ENCODE data around the gene LCK.
"Not testable (repeated sequence)": the region's sequence is repeated elsewhere in the genome, so short reads cannot be mapped to it uniquely, and the experiment has no call there.

Gene LCK

DNA sequence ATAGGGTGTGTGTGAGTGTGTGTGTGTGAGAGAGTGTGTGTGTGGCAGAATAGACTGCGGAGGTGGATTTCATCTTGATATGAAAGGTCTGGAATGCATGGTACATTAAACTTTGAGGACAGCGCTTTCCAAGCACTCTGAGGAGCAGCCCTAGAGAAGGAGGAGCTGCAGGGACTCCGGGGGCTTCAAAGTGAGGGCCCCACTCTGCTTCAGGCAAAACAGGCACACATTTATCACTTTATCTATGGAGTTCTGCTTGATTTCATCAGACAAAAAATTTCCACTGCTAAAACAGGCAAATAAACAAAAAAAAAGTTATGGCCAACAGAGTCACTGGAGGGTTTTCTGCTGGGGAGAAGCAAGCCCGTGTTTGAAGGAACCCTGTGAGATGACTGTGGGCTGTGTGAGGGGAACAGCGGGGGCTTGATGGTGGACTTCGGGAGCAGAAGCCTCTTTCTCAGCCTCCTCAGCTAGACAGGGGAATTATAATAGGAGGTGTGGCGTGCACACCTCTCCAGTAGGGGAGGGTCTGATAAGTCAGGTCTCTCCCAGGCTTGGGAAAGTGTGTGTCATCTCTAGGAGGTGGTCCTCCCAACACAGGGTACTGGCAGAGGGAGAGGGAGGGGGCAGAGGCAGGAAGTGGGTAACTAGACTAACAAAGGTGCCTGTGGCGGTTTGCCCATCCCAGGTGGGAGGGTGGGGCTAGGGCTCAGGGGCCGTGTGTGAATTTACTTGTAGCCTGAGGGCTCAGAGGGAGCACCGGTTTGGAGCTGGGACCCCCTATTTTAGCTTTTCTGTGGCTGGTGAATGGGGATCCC is 22.5 kb downstream of the LCK start:
- DNase-seq (ENCODE audit: low read depth in 1 of 2, low spot score in 1 of 2) = peak; percentile 57 to 75

DNA sequence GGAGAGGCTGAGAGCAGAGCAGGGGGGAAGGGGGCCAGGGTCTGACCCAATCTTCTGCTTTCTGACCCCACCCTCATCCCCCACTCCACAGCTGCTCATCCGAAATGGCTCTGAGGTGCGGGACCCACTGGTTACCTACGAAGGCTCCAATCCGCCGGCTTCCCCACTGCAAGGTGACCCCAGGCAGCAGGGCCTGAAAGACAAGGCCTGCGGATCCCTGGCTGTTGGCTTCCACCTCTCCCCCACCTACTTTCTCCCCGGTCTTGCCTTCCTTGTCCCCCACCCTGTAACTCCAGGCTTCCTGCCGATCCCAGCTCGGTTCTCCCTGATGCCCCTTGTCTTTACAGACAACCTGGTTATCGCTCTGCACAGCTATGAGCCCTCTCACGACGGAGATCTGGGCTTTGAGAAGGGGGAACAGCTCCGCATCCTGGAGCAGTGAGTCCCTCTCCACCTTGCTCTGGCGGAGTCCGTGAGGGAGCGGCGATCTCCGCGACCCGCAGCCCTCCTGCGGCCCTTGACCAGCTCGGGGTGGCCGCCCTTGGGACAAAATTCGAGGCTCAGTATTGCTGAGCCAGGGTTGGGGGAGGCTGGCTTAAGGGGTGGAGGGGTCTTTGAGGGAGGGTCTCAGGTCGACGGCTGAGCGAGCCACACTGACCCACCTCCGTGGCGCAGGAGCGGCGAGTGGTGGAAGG is 23.7 kb downstream of the LCK start:
- DNase-seq (ENCODE audit: low read depth in 1 of 2, low spot score in 1 of 2) = no peak

DNA sequence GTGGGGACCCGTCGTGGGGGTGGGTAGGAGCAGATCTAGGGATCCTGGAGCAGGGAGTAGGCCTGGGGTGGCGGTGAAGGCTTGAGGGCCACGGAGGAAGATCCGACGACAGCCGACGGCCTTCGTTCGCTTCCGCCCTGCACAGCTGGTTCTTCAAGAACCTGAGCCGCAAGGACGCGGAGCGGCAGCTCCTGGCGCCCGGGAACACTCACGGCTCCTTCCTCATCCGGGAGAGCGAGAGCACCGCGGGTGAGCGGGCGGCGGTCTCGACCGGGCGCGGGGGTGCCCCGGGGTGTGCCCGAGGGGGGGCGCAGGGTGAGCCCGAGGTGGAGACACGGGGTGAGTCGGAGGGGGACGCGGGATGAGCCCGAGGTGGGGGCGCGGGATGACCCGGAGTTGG is 24.4 kb downstream of the LCK start:
- no peak for DNase-seq (ENCODE audit: low read depth in 1 of 2, low spot score in 1 of 2)

DNA sequence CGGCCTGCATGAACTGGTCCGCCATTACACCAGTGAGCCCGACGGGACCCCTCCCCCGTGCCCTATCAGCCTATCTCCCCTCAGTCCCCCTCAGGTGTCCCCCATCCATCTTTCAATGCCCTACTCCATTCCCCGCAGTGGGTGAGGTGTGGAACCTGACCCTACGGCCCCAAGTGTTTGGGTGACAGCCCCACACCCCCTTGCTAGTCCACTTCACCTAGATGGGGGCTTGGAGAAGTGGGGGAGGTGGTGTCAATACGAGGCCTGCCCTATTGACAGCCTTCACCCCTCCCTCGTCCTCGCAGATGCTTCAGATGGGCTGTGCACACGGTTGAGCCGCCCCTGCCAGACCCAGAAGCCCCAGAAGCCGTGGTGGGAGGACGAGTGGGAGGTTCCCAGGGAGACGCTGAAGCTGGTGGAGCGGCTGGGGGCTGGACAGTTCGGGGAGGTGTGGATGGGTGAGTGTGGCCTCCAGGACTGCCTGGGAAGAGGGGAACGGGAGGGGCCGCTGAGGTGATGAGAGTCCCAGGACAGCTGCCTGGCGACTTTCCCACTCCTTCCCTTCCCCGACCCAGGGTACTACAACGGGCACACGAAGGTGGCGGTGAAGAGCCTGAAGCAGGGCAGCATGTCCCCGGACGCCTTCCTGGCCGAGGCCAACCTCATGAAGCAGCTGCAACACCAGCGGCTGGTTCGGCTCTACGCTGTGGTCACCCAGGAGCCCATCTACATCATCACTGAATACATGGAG is 25.1 kb downstream of the LCK start:
- no peak for DNase-seq (ENCODE audit: low read depth in 1 of 2, low spot score in 1 of 2)

DNA sequence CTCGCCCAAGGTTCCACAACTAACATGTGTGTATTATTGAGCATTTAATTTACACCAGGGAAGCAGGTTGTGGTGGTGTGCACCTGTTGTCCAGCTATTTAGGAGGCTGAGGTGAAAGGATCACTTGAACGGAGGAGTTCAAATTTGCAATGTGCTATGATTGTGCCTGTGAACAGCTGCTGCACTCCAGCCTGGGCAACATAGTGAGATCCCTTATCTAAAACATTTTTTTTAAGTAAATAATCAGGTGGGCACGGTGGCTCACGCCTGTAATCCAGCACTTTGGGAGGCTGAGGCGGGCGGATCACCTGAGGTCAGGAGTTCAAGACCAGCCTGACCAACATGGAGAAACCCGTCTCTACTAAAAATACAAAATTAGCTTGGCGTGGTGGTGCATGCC is 33.7 kb downstream of the LCK start:
- not testable (repeated sequence) for DNase-seq (ENCODE audit: low read depth in 1 of 2, low spot score in 1 of 2)

DNA sequence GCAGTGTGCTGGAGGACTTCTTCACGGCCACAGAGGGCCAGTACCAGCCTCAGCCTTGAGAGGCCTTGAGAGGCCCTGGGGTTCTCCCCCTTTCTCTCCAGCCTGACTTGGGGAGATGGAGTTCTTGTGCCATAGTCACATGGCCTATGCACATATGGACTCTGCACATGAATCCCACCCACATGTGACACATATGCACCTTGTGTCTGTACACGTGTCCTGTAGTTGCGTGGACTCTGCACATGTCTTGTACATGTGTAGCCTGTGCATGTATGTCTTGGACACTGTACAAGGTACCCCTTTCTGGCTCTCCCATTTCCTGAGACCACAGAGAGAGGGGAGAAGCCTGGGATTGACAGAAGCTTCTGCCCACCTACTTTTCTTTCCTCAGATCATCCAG is 34.6 kb downstream of the LCK start:
- DNase-seq (ENCODE audit: low read depth in 1 of 2, low spot score in 1 of 2) = no peak

DNA sequence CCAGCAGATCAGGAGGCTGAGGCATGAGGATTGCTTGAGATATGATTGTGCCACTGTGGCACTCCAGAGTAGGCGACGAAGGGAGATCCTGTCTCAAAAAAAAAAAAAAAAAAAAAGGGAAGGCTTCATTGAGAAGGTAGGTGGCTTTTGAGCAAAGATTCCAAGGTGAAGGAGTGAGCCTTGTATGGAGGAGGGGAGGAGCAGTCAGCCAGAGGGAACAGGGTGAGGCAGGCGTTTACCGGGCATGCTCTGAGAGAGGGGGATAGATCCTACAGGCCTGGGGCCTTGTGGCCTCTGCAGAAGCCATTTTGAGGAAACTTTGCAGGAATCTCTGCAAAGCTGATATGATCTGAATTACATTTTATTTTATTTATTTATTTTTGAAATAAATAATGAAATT is 35.7 kb downstream of the LCK start:
- no peak for DNase-seq (ENCODE audit: low read depth in 1 of 2, low spot score in 1 of 2)

DNA sequence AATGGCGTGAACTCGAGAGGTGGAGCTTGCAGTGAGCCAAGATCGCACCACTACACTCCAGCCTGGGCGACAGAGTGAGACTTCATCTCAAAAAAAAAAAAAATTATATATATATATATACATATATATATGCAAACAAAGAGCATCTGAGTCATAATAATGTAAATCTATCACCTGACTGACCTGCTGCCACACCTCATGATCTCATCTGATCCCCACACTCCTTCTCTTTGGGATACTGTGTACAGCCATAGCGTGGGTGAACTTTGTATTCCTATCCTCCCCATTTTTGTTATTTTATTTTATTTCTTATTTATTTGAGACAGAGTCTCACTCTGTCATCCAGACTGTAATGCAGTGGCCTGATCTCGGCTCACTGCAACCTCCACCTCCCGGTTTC is 38.2 kb downstream of the LCK start:
- DNase-seq (ENCODE audit: low read depth in 1 of 2, low spot score in 1 of 2) = no peak

DNA sequence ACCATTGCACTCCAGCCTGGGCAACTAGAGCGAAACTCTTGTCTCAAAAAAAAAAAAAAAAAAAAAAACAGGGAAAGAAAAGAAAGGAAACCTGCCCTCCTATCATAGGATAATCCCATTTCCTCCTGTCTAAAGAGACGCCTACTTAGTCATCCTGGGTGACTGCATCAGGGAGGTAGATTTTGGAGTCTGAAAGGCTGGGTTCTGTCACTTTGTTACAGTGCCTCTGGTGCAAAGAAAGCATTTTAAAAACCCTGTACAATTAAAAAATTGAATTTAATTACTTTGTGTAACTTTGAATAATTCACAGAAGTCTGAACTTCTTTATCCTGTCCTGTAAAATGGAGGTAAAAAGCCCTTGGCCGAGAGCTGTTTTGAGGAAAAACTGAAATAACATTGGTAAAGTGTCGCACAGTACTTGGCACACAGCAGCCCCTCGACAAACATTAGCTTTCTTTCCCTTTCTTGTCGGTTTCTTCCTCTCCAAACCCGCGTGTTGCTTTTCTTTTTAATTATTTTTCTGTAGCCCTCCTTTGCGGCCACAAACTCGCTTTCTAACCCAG is 40.2 kb downstream of the LCK start:
- no peak for DNase-seq (ENCODE audit: low read depth in 1 of 2, low spot score in 1 of 2)

DNA sequence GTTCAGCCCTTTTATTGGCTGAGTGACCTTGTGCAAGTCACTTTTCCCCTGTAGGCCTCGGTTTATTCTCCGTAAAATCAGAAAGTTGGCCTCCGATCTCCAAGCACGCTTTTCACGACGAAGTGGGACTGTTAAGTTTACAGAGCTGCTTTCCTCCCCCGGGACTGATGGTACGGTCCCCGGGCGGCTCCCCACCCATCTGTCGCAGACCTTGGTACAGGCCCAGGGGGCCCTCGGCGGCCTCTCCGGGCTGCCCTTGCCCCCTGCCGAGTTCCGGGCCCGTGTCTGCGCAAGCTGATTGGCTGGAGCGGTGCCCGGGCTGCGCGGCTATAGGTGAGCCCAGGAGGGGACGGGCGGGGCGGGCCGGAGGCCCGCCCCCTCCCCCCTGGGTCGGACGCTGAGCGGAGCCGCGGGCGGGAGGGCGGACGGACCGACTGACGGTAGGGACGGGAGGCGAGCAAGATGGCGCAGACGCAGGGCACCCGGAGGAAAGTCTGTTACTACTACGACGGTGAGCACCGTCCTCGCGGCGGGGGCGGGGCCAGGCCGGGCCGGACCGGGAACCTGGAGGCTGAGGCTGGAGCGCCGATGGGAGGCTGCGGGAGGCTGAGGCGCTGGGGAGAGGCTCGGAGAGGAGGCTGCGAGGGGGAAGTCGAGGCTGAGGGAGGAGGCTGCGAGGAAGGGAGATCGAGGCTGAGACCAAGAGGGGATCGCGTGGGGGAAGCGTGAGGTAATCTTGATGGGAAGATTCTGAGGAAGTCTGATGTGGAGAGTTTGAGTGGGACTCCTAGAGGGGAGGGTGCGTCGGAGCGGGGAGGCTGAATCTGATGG is 40.9 kb downstream of the LCK start, which contains the start of gene HDAC1:
HDAC1 (plus strand) TSS at position 376 of the 831 bp plus-strand sequence; CDS start at position 463, 87 bp downstream.
- peak; percentile 95 to 96 for DNase-seq (ENCODE audit: low read depth in 1 of 2, low spot score in 1 of 2)

DNA sequence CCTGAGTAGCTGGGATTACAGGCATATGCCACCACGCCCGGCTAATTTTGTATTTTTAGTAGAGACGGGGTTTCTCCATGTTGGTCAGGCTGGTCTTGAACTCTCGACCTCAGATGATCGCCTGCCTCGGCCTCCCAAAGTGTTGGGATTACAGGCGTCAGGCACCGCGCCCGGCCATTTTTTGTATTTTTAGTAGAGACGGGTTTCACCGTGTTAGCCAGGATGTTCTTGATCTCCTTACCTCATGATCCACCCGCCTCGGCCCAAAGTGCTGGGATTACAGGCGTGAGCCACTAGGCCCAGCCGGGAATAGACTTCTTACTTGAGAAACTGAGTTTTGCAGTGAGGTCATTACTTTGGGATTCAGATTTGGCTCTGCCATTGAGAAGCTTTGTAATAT is 47.1 kb downstream of the LCK start:
- DNase-seq (ENCODE audit: low read depth in 1 of 2, low spot score in 1 of 2) = not testable (repeated sequence)

DNA sequence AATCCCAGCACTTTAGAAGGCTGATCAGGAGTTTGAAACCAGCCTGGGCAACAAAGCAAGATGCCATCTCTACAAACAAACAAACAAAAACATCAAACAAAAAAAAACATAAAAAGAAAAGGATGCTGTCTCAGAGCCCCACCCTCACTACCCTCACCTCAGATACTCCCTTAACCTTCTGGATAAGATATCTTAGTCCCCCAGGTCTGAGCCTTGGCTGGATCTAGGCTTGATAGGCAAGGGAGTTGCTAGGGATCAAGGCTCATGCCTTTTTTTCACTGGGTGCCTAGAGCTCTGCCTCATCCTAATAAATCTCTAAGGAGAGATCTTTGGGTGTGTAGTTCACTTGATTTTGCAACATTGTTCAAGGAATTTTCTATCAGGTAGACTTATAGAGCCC is 48.3 kb downstream of the LCK start:
- DNase-seq (ENCODE audit: low read depth in 1 of 2, low spot score in 1 of 2) = no peak

DNA sequence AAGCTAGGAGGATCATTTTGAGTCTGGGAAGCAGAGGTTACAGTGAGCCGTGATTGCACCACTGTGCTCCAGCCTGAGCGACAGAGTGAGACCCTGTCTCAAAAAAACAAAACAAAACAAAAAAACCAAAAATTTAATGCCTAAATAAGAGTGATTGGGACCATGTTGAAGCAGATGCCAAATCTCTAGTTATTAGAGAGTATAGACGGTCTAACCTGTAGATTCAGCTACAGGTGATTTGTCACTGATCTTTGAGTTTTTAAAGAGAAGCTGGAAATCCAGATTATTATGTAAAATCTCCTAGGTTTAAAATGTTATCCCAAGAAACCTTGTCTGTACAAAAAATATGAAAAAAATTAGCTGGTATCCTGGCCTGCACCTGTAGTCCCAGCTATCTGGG is 52.3 kb downstream of the LCK start:
- DNase-seq (ENCODE audit: low read depth in 1 of 2, low spot score in 1 of 2) = no peak

DNA sequence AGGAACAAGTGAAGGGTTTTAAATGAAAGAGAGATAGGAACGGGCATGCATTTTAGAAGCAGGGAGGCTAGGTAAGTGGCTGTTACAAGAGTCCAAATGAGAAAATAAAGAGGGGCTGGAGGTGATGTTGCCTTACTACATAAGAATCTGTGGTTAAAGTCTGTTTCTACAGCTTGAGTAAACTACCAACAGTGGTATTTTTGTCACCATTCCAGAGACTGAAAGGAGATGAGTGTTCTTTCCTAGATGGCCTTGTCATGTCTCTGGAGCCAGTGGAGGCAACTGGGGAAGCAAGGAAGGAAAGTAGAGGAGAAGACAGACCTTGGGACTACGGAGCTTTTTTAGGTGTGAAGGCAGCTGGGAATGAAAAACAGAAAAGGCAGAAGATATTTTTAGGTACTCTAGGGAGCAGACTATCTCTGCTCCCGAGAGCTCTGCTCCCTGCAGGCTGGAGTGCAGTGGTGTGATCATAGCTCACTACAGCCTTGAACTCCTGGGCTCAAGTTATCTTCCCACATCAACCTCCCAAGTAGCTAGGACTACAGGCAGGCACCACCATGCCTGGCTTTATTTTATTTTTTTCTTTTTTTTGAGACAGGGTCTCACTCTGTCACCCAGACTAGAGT is 53.0 kb downstream of the LCK start:
- no peak for DNase-seq (ENCODE audit: low read depth in 1 of 2, low spot score in 1 of 2)

DNA sequence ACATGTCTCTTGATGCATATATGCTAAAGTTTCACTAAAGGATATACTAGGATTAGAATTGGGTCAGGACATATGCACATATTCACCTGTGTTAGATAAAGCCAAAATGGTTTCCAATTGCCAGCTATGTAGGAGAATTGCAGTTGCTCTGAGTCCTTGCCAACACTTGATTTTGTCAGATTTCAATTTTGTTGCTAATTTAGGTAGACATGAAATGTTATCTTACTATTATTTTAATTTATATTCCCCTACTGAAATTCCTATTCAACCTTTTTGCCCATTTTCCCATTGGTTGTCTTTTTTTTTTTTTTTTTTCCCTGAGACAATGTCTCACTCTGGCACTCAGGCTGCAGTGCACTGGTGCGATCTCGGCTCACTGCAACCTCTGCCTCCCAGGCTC is 54.2 kb downstream of the LCK start:
- DNase-seq (ENCODE audit: low read depth in 1 of 2, low spot score in 1 of 2) = no peak

DNA sequence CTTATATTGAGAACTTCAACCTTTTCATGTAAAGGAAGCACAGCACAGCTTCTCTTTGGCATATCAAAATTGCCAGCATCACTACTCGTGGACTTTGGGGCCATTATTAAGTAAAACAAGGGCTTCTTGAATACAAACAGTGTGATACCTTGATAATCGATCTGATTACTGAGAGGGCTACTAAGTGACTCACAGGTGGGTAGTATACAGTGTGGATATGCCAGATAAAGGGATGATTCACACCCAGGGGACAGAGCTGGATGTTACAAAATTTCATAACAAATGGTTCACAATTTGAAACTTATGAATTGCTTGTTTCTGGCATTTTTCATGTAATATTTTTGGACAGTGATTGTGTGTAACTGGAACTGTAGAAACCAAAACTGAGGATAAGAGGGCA is 56.3 kb downstream of the LCK start:
- DNase-seq (ENCODE audit: low read depth in 1 of 2, low spot score in 1 of 2) = no peak

DNA sequence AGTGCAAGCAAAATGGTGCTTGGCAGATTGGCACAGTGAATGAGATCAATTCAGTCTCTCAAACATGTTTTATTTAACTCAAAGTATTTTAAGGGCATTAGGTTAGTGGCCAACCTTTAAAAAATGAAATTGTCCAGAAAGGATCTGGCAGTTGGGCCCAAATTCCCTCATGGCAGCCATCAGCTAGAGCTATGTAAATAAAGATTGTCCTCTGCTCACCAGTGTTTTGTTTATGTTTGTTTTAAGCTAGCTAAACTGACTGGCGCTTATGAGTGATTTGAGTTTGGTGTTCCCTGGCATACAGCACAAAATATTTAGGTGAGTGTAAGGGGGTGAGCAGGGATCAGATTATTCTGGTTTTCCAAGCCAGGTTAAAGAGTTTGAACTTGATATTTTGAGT is 58.9 kb downstream of the LCK start:
- DNase-seq (ENCODE audit: low read depth in 1 of 2, low spot score in 1 of 2) = no peak

DNA sequence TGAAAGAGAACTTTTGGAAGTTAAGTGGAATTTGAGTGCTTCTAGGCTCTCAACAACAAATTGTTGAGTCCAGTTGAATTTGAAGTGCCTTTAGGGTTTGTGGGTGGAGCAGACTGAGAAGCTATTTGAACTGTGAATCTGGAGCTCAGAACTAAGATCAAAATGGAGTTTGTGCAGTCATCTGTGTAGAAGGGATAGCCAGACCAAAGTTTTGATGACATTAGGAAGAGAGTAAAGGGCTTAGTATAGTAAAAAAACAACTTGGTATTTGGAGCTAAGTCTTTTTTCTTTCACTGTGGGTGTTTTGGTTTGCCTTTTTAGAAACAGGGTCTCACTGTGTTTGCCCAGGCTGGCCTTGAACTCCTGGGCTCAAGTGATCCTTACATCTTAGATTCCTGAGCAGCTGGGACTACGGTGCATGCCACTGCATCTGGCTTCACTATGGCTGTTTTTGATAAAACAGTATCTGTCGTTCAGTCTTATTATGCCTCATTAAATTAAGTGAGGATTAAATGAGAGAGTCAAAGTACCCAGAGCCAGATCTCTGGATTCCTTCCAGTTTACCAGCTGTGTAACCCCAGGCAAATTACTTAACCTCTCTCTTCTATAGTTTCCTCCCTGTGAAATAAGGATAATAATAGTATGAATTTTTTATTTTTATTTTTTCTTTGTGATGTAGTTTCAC is 60.8 kb downstream of the LCK start:
- no peak for DNase-seq (ENCODE audit: low read depth in 1 of 2, low spot score in 1 of 2)

DNA sequence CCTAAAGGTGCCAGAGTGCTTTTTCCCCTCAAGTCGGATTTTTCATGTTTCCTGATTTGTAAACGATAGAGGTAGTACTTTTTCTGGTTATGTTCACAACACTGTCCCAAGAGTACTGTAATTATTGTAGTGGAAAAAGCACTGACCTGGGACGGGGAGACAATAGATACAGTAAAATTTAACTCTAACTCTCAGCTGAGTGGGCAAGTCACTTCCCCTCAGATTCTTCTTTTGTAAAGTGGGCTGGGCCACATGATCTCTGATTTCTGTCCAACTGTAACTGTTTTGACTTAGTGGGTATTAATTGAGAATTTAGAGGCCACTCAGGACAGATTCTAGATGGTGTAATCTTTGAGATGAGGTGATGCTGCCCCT is 65.8 kb downstream of the LCK start:
- no peak for DNase-seq (ENCODE audit: low read depth in 1 of 2, low spot score in 1 of 2)

Data from stimulated activated CD4-positive, alpha-beta T cell treated with anti-CD3 and anti-CD28 coated beads, Interleukin-15, amount 100 ng/mL, for 1 hour (primary cell).